Right lung (tissue), 5 donors: ENCODE data around the gene NSUN6. TPM values are rescaled to one million over a fixed set of nuclear protein-coding genes. Genes with fewer than 3 reads are reported as not detected.
A peak's percentile ranks its signal among the peaks of the same experiment; 100 is the strongest.

ENCODE experiments used
- DNase-seq, 2 donors: peaks; one replicate each; pipeline ENCODE4 v3.0.0-alpha.2; 2013
- polyA plus RNA-seq, 5 donors: library from polyadenylated mRNA; unstranded; fragments of 120-200 nt; gene quantifications; one replicate each; pipeline versions ENCODE4 v1.2.1 to v1.2.3, GENCODE V29; 2013; ENCODE audit warnings: inconsistent platforms in 1 of 5, low replicate concordance in 1 of 5; ENCODE audit not compliant: insufficient read length in 5 of 5, insufficient read depth in 1 of 5

NSUN6 gene
- polyA plus RNA-seq, 5 donors, result 24.5 to 32.9 (median 29.8) TPM

DNA sequence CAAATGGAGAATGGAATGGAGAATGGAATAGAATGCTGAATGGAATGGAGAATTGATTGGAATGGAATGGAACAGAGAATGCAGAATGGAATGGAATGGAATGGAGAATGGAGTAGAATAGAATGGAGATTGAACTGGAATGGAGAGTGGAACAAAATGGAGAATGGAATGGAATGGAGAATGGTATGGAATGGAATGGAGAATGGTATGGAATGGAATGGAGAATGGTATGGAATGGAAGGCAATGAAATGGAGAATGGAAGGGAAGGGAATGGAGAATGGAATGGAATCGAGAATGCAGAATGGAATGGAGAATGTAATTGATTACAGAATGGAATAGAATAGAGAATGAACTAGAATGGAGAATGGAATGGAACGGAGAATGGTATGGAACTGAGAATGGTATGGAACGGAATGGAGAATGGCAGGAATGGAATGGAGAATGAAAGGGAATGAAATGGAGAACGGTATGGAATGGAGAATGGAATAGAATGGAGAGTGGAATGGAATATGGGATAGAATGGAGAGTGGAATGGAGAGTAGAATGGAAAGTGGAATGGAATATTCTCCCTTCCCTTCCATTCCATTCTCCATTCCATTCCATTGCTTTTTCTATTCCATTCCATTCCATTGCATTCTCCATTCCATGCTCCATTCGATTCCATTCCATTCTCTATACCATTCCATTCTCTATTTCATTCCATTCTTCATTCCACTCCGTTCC is 88.2 kb downstream of the NSUN6 start:
- DNase-seq, result no peak

DNA sequence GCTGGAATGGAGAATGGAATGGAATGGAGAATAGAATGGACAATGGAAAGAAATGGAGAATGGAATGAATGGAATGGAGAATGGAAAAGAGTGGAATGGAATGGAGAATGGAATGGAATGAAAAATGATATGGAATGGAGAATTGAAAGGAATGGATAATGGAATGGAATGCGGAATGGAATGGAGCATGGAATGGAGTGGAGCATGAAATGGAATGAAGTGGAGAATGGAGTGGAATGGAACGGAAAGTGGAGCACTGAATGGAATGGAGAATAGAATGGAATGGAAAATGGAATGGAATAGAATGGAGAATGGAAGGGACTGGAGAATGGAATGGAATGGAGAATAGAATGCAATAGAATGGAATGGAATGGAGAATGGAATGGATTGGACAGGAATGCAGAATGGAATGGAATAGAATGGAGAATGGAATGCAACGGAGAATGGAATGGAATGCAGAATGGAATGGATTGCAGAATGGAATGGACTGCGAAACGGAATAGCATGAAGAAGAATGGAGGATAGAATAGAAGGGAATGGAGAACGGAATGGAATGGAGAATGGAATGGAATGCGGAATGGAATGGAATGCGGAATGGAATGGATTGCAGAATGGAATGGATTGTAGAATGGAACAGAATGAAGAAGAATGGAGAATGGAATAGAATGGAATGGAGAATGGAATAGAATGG is 89.4 kb downstream of the NSUN6 start:
- DNase-seq, result no peak

DNA sequence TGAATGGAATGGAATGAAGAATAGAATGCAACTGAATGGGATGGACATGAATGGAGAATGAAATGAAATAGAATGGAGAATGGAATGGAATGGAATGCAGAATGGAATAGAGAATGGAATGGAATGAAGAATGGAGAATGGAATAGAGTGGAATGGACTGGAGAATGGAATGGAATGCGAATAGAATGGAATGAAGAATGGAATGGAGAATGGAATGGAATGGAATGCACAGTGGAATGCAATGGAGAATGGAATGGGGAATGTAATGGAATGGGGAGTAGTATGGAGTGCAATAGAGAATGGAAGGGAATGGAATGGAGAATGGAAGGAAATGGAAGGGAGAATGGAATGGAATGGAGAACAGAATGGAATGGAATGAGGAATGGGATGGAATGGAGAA is 93.4 kb downstream of the NSUN6 start:
- DNase-seq, result no peak

DNA sequence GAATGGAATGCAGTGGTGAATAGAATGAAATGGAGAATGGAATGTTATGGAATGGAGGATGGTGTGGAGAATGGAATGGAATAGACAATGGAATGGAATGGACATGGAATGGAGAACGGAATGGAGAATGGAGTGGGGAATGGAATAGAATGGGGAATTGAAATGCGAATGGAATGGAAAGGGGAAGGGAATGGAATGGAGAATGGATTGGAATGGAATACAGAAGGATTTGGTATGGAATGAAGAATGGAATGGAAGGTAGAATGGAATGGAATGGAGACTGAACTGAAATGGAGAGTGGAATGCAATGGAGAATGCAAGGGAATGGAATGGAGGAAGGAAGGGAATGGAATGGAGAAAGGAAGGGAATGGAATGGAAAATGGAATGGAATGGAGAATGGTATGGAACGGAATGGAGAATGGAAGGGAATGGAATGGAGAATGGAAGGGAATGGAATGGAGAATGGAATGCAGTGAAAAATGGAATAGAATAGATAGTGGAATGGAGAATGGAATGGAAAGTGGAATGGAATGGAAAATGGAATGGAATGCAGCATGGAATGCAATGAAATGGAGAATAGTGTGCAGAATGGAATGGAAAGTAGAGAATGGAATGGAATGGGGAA is 94.8 kb downstream of the NSUN6 start:
- no peak for DNase-seq

DNA sequence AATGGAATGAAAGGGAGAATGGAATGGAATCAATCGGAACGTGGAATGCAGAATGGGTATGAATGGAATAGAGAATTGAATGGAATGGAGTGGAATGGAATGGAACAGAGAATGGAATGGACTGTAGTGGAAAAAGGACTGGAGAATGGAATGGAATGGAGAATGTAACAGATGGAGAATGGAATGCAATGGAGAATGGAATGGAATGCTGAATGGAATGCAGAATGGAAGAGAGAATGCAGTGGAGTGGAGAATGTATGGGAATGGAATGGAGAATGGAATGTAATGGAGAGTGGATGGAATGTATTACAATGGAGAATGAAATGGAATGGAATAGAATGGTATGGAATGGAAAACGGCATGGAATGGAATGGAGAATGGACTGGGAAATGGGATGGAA is 96.9 kb downstream of the NSUN6 start:
- no peak for DNase-seq

DNA sequence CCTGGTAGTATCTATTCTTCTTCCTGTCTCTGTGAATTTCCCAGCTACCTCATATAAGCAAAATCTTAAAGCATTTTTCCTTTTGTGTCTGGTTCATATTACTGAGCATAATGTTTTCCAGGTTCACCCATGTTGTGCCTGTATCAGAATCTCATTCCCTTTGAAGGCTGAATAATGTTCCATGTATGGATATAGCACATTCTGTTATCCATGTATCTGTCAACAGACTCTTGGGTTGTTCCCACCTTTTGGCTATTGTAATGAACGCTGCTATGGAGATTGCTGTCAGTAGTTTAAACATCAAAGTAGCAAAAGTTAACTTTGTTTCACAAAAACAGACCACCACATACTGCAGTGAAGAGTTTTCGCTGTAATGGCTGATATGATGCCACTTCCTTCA is 99.9 kb downstream of the NSUN6 start:
- no peak for DNase-seq

DNA sequence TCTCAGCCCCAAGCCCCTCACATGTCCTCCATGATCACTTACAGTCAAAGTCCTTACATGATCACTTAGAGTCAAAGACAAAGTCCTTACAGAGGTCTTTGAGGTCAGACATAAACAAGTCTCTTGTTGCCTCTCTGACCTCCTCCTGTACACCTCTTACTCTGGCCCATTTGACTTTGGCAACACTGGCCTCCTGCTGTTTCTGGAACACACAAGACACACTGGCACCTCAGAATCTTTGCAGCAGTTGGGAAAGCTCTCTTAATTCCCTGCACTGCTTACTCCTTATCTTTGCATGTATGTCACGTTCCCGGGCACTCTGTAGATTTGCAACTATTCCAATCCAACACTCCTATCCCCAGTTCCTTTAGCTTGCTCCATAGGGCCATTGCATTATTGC is 102.3 kb downstream of the NSUN6 start:
- DNase-seq, result no peak

DNA sequence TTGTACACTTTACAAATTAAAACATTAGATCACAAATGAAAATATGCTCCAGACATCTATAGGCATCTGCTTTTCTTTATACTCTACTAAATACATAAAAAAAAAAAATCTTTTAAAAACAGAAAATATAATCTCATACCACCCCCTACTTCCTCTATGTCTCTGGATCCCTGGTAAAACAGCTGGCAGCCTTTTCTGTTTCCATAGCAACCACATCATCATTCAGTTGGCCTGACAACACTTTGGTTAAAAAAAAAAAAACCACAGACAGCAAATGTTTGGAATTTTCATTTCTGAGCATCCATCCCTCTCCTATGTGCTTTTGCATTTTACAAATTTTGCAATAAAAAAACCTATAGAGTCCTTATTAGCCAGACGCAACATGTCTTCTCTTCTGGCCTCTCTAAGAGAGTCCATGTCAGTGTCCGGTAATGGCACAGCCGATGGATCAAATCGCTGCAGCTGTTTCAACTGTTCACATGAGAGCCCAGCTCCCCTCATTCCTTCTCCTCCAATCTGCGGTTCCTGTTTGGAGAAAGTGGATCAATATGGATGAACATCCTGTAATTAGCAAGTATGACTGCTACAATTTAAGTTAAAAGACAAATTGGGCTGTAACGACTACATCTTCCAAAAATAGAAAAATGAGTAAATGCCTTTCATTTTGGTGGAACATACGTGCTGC is 105.6 kb downstream of the NSUN6 start:
- peak in 1 of 2 donors; percentile 8 for DNase-seq

DNA sequence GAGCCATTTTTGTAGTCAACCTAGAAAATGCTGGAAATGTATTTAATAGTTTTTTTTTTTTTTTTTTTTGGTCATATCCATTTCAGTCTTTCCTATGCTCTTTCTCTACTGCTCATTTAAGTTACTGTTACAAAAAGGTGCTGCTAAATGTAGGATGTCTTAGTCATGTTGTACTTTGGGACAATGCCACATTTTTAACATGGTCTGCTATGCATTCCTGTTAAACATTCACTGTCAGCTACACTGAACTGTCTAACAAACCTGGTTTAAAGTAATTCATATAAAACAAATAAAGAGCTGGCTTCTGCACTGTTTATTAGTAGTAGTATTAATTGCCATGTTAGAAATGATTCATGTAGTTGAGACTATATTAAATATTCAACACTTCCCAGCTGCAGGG is 108.6 kb downstream of the NSUN6 start:
- DNase-seq, result no peak

DNA sequence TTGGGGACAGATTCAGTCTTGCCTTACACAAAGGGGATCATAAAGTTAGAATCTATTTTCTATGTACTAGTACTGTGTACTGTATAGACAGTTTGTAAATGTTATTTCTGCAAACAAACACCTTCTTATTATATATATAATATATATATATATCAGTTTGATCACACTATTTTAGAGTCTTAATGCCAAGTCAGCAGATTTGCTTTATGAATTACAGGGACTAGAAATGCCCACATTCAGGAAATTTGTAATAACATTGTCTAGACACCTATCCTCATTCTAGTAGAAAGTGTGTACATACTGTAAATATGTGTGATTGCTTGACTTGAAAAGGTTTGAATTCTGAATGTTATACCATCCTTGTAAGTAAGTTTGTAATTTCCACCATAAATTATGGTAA is 111.2 kb downstream of the NSUN6 start:
- no peak for DNase-seq

DNA sequence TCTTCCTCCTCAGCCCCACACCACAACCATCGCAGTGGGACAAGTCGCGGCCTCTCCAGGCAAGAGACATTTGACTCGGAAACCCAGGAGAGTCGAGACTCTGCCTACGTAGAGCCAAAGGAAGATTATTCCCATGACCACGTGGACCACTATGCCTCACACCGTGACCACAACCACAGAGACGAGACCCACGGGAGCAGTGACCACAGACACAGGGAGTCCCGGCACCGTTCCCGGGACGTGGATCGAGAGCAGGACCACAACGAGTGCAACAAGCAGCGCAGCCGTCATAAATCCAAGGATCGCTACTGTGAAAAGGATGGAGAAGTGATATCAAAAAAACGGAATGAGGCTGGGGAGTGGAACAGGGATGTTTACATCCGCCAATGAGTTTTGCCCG is 112.1 kb downstream of the NSUN6 start:
- no peak for DNase-seq

DNA sequence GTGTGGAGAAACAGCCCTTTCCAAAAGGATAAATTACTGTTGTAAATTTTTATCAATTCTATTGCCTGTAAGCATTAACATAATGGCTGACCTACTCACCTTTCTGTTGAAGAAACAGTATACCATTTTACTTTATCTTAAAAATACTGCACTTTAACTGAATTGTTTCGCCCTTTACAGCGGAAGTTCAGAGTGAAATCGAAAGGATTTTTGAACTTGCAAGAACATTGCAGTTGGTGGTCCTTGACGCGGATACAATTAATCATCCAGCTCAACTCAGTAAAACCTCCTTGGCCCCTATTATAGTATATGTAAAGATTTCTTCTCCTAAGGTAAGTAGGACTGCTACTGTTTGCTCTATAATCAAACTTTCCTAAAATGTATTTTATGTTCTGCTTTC is 117.5 kb downstream of the NSUN6 start:
- no peak for DNase-seq

DNA sequence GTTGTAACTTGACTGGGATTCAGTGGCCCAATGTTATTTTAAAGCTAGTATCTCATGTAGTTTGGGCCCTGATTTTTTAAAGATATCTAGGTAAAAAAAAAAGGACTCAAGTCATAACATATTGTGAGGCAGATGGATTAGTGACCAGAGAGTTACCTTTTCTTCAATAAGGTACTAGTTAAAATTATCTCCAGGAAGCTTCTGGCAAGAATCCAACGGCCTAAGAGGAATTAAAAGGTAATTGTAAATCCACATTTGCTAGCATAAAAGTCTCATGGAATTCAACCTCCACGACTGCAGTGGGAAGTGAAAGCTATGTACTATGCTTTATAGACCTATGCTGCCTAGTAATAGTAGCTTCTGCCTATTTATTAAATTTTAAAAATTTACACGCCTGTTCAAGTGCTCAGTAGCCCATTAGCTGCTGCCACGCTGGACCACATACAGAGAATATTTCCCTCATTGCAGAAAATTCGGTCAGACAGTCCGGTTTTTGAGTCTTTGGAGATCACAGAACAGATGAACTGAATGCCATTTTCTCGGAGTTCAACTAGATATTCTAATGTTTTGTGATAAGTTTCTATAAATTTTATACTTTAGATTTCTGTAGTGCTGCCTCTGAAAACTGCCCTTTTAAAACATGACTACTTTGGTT is 118.4 kb downstream of the NSUN6 start:
- DNase-seq, result no peak

DNA sequence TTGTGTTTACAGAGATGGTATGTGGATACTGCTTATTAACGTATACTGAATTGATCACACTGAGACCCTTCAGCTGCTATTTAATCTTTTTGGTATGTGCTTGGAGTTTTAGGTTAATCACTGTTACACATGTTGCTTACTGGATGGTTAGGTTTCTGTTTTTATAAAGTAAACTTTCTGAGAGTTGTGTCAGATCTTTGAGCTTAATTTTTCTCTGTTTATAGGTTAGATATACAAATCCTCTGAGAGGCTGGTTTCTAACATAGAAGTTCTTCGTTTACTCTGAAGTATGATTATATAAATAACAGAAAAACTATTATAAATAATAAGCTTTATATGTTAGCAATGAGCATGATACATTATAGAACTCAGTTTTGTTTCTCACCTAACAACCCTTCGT is 123.1 kb downstream of the NSUN6 start:
- no peak for DNase-seq

DNA sequence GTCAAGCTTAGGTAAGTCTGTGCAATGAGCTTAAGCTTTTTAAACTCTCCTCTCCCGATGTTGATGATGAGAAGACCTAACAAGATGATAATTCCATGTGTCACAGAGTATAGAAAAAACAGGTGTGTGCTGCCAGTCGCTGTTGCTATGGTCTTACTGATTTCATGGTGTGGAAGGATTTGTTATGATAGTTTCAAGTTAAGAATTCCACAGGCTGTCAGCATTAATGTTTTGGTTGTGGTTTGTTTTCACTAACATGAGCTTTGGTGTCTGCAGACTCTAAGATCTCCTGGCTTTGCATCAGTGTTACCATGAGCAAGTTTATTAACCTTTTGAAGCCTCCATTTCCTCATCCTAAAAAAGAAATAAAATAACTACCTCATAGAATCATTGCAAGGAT is 123.7 kb downstream of the NSUN6 start:
- no peak for DNase-seq

DNA sequence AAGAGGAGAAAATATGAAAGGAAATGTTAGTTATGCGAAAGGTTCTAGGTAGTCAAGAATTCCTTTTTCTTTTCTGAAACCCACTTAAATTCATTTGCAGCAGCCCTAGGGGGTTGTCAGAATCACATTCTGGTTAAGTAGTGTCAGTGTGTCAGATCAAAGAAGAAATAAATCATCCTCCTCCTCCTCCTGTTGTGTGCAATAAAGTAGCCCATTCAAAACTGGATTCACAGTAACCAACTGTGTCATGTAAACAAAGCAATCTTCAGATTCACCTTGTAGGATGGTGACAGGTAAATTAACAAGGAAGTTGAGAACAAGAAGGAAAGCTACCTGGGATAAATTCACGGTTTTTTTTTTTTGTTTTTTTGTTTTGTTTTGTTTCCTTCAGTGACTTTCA is 127.5 kb downstream of the NSUN6 start:
- no peak for DNase-seq

DNA sequence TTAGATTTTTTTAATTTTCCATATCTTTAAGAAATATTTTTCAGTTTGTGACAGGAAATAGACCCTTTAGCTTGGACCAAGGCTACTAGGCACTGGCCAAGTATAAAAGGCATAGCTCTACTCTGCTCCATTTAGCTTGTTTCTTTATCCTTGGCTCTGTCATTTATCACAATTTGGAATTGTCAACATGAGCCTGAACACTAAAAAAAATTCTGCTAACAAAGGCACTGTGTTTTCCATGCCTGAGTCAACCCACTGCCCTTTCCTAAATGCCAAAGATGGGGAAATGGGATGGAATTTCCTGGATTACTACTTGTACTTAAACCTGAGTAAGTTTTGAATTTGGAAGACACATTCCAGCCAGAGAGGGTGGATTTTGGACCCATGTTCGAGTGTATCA is 128.4 kb downstream of the NSUN6 start:
- DNase-seq, result no peak

DNA sequence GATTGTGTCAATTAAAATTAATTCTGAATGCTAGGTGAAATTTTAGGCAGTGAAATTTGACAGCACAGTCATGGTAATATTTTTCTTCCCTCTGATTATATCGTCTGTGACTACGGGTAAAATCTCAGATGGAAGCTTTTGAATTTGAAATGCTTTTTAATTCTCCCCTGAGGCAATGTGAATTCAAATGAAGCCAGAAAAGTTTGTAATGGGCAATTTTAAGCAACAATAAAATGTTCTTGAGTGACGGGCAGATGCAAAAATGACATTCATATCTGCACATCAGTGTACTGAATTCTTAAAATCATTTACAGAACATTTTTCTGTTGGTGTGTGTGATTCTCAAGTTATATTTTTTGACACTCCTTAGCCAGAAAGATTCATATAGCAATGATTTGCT is 134.5 kb downstream of the NSUN6 start:
- DNase-seq, result no peak

DNA sequence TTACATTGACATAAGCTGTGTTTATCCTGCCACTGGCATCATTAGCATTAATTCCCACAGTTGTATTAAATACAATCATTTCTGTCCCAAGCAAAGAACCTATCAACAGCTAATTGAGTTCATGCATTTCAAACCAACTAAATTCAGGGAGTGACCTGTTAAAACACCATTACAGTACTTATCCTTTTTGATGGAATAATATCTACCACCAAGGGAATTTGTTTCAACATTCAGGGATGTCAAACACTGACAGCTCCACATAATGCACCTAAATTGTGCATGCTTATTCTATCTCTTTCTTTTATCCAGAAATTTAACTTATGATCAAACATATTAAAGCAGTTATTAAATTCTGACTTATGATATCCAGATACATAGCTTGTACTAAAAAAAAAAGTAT is 136.8 kb downstream of the NSUN6 start:
- DNase-seq, result no peak

DNA sequence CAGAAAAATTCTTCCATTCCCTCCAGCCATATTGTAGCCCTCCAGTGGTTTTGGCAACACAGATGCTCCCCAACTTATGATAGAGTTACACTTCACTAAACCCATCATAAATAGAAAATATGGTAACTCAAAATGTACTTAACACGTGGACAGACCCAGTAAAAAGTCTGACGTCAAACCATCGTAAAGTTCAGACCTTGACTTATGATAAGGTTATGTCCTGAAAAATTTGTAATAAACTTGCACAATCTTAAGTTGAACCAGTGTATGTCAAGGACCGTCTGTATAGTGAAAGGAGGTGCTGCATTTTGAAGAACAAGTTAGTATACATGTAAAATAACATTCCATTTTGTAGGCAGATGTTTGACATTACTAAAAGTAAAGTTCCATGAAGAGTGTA is 142.8 kb downstream of the NSUN6 start:
- no peak for DNase-seq

DNA sequence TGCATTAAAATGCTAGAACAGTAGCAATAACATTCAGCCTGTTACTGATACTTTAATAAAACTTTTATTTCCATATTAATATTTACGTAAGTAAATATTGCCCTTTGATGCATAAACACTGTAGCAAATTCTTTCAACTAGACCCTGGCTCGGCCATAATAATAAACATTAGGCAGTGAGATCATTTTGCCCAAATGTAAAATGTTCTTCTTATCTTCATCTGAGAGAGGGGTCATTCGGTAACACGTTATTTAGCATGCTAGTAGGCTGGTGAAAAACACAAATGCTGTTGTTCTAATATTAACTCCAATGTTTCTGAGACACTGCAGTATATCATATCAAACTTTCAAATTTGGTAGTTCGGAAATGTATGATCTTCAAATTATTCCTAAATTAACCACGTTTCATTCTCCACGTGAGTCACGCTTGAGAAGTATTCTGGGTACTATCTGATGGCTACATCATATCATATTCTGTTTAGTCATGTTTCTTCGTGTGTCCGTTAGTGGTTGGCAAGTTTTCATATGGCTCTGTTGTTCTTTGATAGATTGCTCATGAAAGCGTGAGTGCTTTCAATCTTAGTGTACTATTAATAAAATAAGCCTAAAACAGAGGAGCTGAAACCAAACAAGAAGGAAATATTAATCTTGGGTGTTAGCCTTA is 145.8 kb downstream of the NSUN6 start:
- DNase-seq, result no peak

DNA sequence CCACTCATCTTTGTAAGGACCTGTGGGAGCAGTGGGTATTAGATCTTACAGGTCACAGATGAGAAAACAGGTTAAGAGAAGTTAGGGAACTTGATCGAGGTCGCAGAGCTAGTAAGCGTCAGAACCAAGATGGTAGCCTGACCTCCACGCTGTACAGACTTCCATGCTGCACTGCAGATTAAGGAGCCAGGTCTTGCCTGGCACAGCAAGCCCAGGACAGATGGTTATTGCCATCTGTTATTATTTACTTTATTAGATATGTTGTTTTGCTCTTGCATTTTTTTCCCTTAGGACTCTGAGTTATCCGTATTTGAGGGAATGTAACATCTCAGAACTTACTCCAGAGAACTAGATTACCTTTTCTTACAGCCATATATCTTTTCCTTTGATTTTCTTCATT is 147.2 kb downstream of the NSUN6 start:
- no peak for DNase-seq
